Neutrophil (primary cell): ENCODE results near the gene NUP133.
"Not testable (repeated sequence)": the region's sequence is repeated elsewhere in the genome, so short reads cannot be mapped to it uniquely, and the experiment has no call there.

Experiments used
- H3K27ac ChIP-seq: fragments of 200-600 bp; sonication (generic); 2 replicates; pipeline ENCODE4 v1.5.1; 2016; ENCODE audit warnings: mild to moderate bottlenecking, moderate library complexity
- H3K27me3 ChIP-seq: fragments of 200-600 bp; sonication (generic); 2 replicates; pipeline ENCODE4 v1.6.0; 2016; ENCODE audit warnings: mild to moderate bottlenecking
- H3K36me3 ChIP-seq: fragments of 200-600 bp; sonication (generic); 2 replicates; pipeline ENCODE4 v1.5.1; 2017
- H3K4me1 ChIP-seq, 2 experiments: fragments of 200-600 bp in 1 of 2; sonication (generic) in 1 of 2; 1 replicate in 1 of 2; 2 replicates in 1 of 2; pipeline versions ENCODE4 v1.5.1 to v1.6.1; 2013 to 2016; ENCODE audit warnings: low read depth in 1 of 2, low read length in 1 of 2, mild to moderate bottlenecking in 1 of 2, moderate library complexity in 1 of 2; ENCODE audit not compliant: control insufficient read depth in 1 of 2, insufficient read depth in 1 of 2
- H3K4me3 ChIP-seq, 2 experiments: fragments of 200-600 bp in 1 of 2; sonication (generic) in 1 of 2; 1 replicate in 1 of 2; 2 replicates in 1 of 2; pipeline ENCODE4 v1.5.1; 2013 to 2016; ENCODE audit warnings: low read depth in 1 of 2, low read length in 1 of 2, mild to moderate bottlenecking in 1 of 2, moderate library complexity in 1 of 2
- H3K9me3 ChIP-seq: fragments of 200-600 bp; sonication (generic); 2 replicates; pipeline ENCODE4 v1.5.1; 2016
- TF ChIP-seq, protein P1 (sequence below): fragments of 200-600 bp; sonication (generic); IDR thresholded peaks from 2 replicates; pipeline ENCODE4 v1.5.1; 2016; ENCODE audit warnings: antibody characterized with exemption

Gene NUP133

DNA sequence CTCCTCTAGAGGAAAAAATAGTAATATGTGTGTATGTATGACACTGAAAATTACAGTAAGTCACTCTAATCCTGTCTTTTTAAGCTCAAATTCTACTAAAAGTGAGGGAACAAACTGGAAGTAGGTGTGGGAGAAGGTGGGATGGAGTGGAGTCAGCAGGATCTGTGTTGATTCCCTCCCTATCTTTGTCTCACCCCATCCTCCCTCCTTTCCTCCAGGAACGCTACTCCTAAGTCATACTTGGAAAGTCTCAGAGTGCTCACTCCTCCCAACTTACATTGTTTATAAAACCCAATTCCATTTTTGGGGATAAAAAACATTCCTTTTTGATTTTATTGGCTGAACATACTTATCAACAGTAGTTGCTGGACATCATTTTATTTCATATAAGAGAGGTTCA is 14.9 kb upstream of the NUP133 start:
- Histone ChIP-seq H3K27me3 (no peaks in the 10 kb centered on the region), H3K4me3 (no peak overlapping the region), H3K36me3 (peaks cover 86% of the 10 kb centered on the region), H3K9me3 (no peaks in the 10 kb centered on the region), H3K4me1 (no peaks in the 10 kb centered on the region), H3K27ac (no peak overlapping the region)
- TF ChIP-seq, protein P1, sequence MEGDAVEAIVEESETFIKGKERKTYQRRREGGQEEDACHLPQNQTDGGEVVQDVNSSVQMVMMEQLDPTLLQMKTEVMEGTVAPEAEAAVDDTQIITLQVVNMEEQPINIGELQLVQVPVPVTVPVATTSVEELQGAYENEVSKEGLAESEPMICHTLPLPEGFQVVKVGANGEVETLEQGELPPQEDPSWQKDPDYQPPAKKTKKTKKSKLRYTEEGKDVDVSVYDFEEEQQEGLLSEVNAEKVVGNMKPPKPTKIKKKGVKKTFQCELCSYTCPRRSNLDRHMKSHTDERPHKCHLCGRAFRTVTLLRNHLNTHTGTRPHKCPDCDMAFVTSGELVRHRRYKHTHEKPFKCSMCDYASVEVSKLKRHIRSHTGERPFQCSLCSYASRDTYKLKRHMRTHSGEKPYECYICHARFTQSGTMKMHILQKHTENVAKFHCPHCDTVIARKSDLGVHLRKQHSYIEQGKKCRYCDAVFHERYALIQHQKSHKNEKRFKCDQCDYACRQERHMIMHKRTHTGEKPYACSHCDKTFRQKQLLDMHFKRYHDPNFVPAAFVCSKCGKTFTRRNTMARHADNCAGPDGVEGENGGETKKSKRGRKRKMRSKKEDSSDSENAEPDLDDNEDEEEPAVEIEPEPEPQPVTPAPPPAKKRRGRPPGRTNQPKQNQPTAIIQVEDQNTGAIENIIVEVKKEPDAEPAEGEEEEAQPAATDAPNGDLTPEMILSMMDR, result no peak

DNA sequence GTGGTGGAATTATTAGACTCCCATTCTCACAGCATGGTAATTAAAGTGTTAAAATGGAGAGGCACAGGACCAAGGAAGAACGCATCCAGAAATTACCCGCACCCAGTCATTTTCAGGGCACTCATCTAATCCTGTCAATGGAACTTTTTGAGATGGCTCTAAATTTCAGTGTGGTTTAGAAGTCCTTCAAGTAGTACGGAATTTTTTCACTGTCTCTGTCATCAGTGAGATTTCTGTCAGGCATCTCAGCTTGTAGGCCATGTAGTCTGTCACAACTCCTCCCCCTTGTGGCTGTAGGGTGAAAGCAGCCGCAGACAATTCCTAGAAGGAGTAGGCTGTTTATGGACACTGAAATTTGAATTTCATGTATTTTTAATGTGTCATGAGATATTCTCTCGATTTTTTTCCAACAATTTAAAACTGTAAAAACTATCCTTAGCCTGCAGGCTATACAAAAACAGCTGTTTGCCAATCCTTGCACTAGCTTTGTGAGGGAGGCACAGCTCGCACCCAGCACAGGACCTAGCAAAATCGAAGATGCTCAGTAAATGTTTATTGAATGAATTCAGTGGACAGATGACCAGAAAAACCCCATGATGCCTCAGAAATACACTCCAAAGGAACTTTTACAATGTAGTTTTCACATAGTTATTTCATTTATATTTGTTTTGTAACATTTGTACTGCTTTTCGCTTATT is 6.6 kb upstream of the NUP133 start:
- H3K27me3 ChIP-seq, result no peaks in the 10 kb centered on the region
- no peak overlapping the region for H3K27ac ChIP-seq
- H3K4me1 ChIP-seq, result no peaks in the 10 kb centered on the region
- H3K36me3 ChIP-seq, result peaks cover 28% of the 10 kb centered on the region
- TF ChIP-seq, protein P1, result peak; percentile 60
- H3K9me3 ChIP-seq, result no peaks in the 10 kb centered on the region
- H3K4me3 ChIP-seq, result no peak overlapping the region

DNA sequence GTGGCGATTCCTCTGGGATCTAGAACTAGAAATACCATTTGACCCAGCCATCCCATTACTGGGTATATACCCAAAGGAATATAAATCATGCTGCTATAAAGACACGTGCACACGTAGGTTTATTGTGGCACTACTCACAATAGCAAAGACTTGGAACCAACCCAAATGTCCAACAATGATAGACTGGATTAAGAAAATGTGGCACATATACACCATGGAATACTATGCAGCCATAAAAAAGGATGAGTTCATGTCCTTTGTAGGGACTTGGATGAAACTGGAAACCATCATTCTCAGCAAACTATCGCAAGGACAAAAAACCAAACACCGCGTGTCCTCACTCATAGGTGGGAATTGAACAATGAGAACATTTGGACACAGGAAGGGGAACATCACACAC is 3.5 kb upstream of the NUP133 start:
- peaks cover 17 to 23% of the 10 kb centered on the region in 2 experiments for H3K4me1 ChIP-seq
- H3K9me3 ChIP-seq, H3K4me3 ChIP-seq, H3K36me3 ChIP-seq, H3K27me3 ChIP-seq, H3K27ac ChIP-seq: not testable (repeated sequence)

DNA sequence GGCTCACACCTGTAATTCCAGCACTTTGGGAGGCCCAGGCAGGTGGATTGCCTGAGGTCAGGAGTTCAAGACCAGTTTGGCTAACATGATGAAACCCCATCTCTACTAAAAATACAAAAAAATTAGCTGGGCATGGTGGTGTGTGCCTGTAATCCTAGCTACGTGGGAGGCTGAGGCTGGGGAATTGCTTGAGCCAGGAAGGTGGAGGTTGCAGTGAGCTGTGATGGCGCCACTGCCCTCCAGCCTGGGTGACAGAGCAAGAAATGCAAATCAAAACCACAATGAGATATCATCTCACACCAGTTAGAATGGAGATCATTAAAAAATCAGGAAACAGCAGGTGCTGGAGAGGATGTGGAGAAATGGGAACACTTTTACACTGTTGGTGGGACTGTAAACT is 3.1 kb upstream of the NUP133 start:
- not testable (repeated sequence) for H3K9me3 ChIP-seq, H3K36me3 ChIP-seq, H3K27me3 ChIP-seq, H3K4me3 ChIP-seq, H3K27ac ChIP-seq
- H3K4me1 ChIP-seq, result peaks cover 17 to 23% of the 10 kb centered on the region in 2 experiments

DNA sequence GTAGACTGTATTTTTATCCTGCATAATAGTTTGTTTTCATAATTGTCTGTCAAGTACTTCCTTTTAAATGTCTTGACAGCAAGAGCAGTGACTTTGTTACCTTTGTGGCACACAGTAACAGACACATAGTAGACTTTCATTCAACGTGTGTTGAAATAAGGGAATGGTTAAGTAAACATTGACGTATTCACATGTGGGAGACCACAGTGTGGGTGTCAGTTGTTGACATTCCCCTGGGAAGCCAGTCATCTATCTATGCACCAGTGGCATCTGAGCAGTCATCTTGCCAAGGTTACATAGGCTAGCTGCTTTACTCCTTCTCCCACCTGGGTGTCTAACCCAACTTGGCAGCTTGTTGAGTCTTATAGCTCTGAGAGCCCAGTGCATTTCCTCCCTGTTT is 1.4 kb upstream of the NUP133 start:
- no peaks in the 10 kb centered on the region for H3K27me3 ChIP-seq
- TF ChIP-seq, protein P1, result no peak

DNA sequence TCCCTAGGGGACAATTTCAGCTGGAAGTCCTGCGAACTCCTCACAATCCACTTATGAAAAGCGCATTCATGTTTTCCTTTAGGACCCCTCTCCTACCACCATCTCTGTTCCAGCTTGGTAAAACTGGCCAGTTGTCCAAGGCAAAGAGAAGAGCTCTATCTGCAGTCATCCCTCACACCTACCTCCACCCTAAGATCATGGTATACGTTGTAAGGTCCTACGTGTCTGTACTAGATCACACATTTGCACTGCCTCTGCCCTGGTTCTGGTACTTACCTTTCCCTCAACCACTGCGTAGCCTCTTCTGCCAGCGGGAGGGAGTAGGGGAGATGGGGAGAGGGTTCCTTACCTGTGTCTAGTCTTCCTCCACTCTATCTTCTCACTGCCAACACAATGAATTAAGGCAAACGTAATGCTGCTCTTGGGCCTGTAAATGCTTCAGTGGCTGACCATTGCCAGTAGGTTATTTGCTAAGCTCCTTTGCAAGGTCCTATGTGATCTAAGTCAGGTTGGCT is 739 bp upstream of the NUP133 start:
- peaks cover 17 to 23% of the 10 kb centered on the region in 2 experiments for H3K4me1 ChIP-seq
- H3K27ac ChIP-seq, result peak overlapping the region; percentile 93
- peaks cover 4% of the 10 kb centered on the region for H3K36me3 ChIP-seq
- peak overlapping the region; percentile 86 to 91 for H3K4me3 ChIP-seq
- H3K9me3 ChIP-seq, result no peaks in the 10 kb centered on the region
- TF ChIP-seq, protein P1, result no peak
- H3K27me3 ChIP-seq, result no peaks in the 10 kb centered on the region

More for the DNA sequence above, 1.4 kb upstream of the NUP133 start:
- H3K4me1 ChIP-seq, result peaks cover 17 to 23% of the 10 kb centered on the region in 2 experiments
- no peak overlapping the region for H3K4me3 ChIP-seq
- peaks cover 4% of the 10 kb centered on the region for H3K36me3 ChIP-seq
- H3K27ac ChIP-seq, result no peak overlapping the region
- no peaks in the 10 kb centered on the region for H3K9me3 ChIP-seq
